Measurements from ENCODE around the gene LCN12. TPM values are rescaled to one million over a fixed set of nuclear protein-coding genes. Genes with fewer than 3 reads are reported as not detected.

The LCN12 gene
- total RNA-seq, 2 donors from 2014 or later, result 0.27 TPM; not detected in 1

- Histone ChIP-seq H3K36me3 (peaks cover 34% of the 10 kb centered on the region), H3K27ac (no peak overlapping the region), H3K9me3 (no peaks in the 10 kb centered on the region), H3K4me3 (no peak overlapping the region), H3K27me3 (replicated peaks; ENCODE audit: insufficient read depth) (no peaks in the 10 kb centered on the region), H3K4me1 (ENCODE audit: control insufficient read depth in 1 of 2, low read depth in 2 of 2) (peaks cover 11 to 34% of the 10 kb centered on the region in 2 donors)
- DNase-seq (ENCODE audit: low spot score) (no peak), ATAC-seq (ENCODE audit: insufficient number of reproducible peaks, low FRiP score, low read depth) (no peak)
- TF ChIP-seq CTCF (IDR thresholded peaks at IDR 0.05), result no peak
These were observed 9.8 kb upstream of the LCN12 start for GRCh38 chr9:136942112-136942880.

GRCh38 chr9:136942881-136943230 lies 9.2 kb upstream of the LCN12 start:
- no peaks in the 10 kb centered on the region for H3K27me3 ChIP-seq (replicated peaks; ENCODE audit: insufficient read depth)
- no peak overlapping the region for H3K27ac ChIP-seq
- no peak for DNase-seq (ENCODE audit: low spot score)
- peaks cover 34% of the 10 kb centered on the region for H3K36me3 ChIP-seq
- ATAC-seq (ENCODE audit: insufficient number of reproducible peaks, low FRiP score, low read depth), result no peak
- H3K9me3 ChIP-seq, result no peaks in the 10 kb centered on the region
- no peak for TF ChIP-seq CTCF (IDR thresholded peaks at IDR 0.05)
- H3K4me1 ChIP-seq (ENCODE audit: control insufficient read depth in 1 of 2, low read depth in 2 of 2), result peaks cover 11 to 39% of the 10 kb centered on the region in 2 donors
- peak overlapping the region; percentile 97 for H3K4me3 ChIP-seq

GRCh38 chr9:136943291-136944211 lies 8.5 kb upstream of the LCN12 start:
- ATAC-seq (ENCODE audit: insufficient number of reproducible peaks, low FRiP score, low read depth) (no peak), DNase-seq (ENCODE audit: low spot score) (no peak)
- TF ChIP-seq CTCF (IDR thresholded peaks at IDR 0.05), result no peak
- Histone ChIP-seq H3K27ac (peak overlapping the region; percentile 79 to 83), H3K36me3 (peaks cover 34% of the 10 kb centered on the region), H3K9me3 (no peaks in the 10 kb centered on the region), H3K4me3 (peak overlapping the region; percentile 97), H3K4me1 (ENCODE audit: control insufficient read depth in 1 of 2, low read depth in 2 of 2) (peaks cover 11 to 39% of the 10 kb centered on the region in 2 donors), H3K27me3 (replicated peaks; ENCODE audit: insufficient read depth) (no peaks in the 10 kb centered on the region)

GRCh38 chr9:136944212-136944518 lies 7.9 kb upstream of the LCN12 start:
- DNase-seq (ENCODE audit: low spot score) (no peak), ATAC-seq (ENCODE audit: insufficient number of reproducible peaks, low FRiP score, low read depth) (peak; percentile 14)
- peaks cover 34% of the 10 kb centered on the region for H3K36me3 ChIP-seq
- H3K4me3 ChIP-seq, result peak overlapping the region; percentile 97
- no peak for TF ChIP-seq CTCF (IDR thresholded peaks at IDR 0.05)
- peak overlapping the region; percentile 79 to 83 for H3K27ac ChIP-seq
- no peaks in the 10 kb centered on the region for H3K27me3 ChIP-seq (replicated peaks; ENCODE audit: insufficient read depth)
- H3K9me3 ChIP-seq, result no peaks in the 10 kb centered on the region
- peaks cover 13 to 41% of the 10 kb centered on the region in 2 donors for H3K4me1 ChIP-seq (ENCODE audit: control insufficient read depth in 1 of 2, low read depth in 2 of 2)
